Stimulated activated naive CD4-positive, alpha-beta T cell treated with Interleukin-2 at 50 U/mL for 16 hours (primary cell): Measurements from ENCODE around the gene ZG16.
"Not testable (repeated sequence)": the region's sequence is repeated elsewhere in the genome, so short reads cannot be mapped to it uniquely, and the experiment has no call there.

Source experiments
- DNase-seq: peaks from one replicate; lab custom pipeline; 2025; lab: John Stamatoyannopoulos, UW

ZG16 gene, protein sequence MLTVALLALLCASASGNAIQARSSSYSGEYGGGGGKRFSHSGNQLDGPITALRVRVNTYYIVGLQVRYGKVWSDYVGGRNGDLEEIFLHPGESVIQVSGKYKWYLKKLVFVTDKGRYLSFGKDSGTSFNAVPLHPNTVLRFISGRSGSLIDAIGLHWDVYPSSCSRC

GRCh38 chr16:29777576-29778350, at the start of gene ZG16:
TSS of gene ZG16 (plus strand) at chr16:29778256. CDS start at chr16:29779267, 1,011 bp downstream.
- no peak for DNase-seq

DNA sequence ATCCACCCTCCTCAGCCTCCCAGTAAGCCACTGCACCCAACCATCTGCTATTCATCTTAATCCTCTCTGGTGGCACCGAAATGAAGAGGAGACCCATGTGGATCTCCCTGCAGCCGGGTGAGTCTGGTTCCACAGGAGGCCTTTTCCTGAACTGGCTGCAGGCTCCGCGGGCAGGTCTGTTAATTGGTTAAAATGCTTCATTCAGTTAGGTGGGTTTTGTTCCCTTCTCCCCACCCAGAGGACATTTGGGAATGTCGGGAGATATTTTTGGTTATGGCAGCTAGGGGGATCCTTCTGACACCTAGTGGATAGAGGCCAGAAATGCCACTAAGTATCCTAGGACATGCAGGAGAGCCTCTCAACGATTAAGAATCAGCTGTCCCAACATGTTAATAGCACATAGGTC, 48.9 kb upstream of the ZG16 start:
- no peak for DNase-seq

GRCh38 chr16:29730649-29731048, 47.4 kb upstream of the ZG16 start:
- no peak for DNase-seq

DNA sequence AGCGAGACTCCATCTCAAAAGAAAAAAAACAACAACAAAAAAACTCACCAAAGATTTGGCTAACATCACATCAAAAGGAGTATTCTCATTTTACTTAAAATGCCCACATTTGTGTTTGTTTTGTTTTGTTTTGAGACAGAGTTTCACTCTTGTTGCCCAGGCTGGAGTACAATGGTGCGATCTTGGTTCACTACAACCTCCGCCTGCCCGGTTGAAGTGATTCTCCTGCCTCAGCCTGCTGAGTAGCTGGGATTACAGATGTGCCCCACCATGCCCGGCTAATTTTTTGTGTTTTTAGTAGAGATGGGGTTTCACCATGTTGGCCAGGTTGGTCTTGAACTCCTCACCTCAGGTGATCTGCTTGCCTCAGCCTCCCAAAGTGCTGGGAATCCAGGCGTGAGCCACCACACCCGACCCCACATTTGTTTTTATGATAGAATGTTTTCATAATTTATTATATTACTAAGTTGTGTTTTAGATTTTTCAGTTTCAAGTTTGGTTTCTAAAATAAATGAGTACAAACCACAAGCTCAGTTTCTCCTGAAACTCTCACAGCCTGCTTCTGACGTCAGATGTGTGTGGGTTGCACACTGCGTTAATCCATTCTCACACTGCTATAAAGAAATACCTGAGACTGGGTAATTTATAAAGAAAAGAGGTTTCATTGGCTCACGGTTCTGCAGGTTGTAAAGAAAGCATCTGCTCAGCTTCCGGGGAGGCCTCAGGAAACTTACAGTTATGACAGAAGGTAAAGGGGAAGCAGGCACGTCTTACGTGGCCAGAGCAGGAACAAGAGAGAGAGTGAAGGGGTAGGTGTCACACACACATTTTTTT, 46.1 kb upstream of the ZG16 start:
- DNase-seq = peak; percentile 80

DNA sequence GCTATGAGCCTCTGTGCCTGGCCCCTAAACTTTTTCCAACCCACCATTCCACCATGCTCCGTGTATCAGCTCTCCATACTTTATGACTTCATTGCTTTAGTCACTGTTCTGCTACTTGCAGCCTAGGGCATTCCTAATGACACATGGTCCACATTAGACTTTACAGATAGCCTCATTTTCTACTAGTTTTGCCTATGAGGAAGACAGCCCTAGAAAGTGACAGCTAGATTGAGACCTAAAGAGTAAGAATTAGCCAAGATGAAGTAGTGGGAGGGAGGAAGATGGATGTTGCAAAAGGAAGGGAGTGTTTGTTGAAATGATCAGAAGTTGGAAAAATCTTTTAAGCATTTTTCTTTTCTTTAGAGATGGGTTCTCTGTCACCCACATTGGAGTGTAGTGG, 43.3 kb upstream of the ZG16 start:
- DNase-seq = no peak

DNA sequence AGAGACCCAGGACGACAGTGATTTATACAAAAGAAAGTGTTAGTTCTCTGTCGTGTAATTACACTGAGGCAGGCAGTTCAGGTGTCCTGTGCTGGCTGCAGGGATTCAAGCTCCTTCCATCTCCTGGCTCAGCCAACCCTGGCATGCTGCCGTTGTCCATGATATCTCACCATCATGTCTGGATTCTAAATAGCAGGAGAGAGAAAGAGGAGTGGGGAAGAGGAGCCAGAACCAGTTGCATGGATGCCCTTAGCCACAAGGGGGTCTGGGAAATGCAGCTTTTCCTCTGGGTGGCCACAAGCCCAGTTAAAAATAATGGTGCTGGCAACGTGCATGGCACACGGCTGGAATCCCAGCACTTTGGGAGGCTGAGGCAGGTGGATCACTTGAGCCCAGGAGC, 41.9 kb upstream of the ZG16 start:
- DNase-seq = no peak

GRCh38 chr16:29736764-29737163, 41.3 kb upstream of the ZG16 start:
- no peak for DNase-seq

DNA sequence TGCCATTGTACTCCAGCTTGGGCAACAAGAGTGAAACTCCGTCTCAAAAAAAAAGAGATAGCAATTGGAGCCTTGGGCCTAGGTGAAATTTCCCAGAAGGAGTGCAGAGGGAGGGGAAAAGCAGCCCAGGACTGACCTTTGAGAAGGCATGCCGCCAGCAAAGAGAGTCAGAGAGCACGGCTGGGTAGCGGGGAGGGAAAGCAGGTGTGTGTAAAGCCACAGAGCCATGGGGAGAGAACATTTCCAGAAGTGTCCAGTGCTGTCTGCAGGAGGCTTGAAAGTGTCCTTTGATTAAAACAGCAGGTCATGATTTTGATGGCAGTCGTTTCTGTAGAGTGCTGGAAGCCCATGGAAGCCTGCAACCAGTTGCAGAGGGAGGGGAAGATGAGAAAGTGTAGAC, 40.3 kb upstream of the ZG16 start:
- DNase-seq = no peak

DNA sequence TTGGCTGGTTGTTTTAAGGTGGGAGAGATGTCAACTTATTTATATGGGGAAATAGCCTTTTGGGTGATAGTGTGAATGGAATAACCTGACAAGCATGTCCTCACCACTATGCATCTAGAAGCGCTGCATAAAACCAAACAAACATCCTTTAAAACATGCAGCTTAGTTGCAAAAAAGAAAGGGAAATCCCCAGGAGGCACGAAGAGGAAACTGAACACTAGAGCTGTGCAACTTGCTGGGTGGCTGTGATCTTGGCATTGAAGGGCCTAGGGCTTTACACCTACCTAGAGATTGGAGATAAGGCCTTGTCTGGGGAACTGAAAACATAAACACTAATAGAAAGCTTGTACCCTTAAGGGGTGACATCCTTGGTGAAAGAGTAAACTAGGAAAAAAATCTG, 39.5 kb upstream of the ZG16 start:
- peak; percentile 29 for DNase-seq

DNA sequence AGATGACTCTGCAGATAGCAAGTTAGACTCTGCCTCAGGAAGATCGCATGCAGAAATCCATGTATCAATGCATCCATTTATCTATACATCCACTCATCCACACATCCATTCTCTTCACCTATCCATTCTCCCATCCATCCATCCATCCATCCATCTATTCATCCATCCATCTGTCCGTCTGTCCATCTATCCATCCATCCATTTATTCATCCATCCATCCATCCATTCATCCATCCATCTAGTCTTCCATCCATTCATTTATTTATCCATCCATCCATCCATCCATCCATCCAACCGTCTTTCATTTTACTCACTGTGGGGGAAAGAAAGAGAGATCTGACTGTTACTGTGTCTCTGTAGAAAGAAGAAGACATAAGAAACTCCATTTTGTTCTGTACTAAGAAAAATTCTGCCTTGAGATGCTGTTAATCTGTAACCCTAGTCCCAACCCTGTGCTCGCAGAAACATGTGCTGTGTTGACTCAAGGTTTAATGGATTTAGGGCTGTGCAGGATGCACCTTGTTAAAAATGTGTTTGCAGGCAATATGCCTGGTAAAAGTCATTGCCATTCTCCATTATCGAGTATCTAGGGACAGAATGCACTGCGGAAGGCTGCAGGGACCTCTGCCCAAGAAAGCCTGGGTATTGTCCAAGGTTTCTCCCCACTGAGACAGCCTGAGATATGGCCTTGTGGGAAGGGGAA, 38.0 kb upstream of the ZG16 start:
- not testable (repeated sequence) for DNase-seq

DNA sequence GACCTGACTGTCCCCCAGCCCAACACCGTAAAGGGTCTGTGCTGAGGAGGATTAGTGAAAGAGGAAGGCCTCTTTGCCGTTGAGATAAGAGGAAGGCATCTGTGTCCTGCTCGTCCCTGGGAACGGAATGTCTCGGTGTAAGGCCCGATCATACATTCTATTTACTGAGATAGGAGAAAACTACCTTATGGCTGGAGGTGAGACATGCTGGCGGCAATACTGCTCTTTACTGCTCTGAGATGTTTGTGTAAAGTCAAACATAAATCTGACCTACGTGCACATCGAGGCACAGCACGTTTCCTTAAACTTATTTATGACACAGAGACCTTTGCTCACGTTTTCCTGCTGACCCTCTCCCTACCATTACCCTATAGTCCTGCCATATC, 37.4 kb upstream of the ZG16 start:
- DNase-seq = not testable (repeated sequence)

- no peak for DNase-seq
Measured at GRCh38 chr16:29742683-29743275, 35.3 kb upstream of the ZG16 start.

DNA sequence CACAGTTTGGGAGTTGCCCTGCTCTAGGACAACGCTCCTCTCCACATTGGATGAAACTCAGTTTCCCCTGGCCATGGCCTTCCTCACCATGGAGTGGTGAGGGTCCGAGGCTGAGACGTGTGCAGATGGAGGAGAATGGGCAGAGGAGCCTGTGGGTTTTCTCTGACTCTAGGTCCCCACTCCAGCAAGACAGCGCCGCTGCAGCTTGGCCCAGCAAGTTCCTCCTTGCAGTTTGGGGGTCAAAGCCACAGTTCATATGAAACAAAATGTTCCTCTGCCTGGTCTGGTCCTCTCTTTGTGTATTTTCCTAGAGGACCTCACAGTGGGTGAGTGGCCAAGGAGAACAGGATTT, 34.6 kb upstream of the ZG16 start:
- no peak for DNase-seq

GRCh38 chr16:29743827-29744531, 34.1 kb upstream of the ZG16 start:
- DNase-seq = peak; percentile 23

DNA sequence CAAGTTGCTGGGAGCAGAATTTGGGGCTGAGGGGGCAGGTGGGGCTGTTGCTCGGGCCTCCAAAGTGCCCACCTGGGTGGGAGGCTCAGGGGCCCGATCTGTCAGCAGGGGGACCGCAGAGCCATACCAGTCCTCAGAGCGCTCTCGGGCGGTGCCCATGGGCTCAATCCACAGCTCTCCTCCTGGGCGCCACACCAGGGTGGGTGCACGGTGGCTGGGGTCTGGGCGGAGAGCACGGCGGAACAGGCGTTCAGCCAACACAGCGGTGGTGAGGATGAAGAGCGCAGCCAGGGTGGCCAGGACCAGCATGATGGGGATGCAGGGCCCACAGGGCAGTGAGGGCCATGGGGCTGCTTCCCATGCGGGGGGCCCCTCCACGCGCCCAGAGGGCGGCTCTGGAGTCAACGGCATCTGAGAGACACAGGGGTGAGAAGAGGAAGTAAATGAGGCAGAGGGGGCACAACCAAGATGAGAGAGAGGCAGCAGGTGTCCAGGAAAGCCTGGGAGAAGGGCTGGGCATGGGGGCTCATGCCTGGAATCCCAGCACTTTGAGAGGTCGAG, 33.4 kb upstream of the ZG16 start:
- DNase-seq = no peak

GRCh38 chr16:29745121-29745852, 32.8 kb upstream of the ZG16 start:
- peak; percentile 66 for DNase-seq

- DNase-seq = peak; percentile 86
Measured at GRCh38 chr16:29745853-29746345, 32.2 kb upstream of the ZG16 start, which contains the start of gene C16orf54. TSS of gene C16orf54 (minus strand) at chr16:29745990. CDS start at chr16:29744951, 1,039 bp downstream.

DNA sequence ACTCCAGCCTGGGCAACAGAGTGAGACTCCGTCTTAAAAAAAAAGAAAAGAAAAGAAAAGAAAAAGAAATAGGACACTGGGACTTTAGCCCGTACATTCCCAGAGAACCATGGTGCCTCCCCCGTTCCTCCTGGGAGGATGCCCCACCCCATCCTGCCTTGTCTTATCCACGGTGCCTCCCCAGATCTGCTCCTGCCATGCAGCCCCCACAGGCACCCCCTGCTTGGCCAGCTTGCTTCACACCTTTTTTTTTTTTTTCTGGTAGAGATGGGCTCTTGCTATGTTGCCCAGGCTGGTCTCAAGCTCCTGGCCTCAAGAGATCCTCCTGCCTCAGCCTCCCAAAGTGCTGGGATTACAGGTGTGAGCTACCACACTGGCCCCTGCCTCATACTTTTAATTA, 31.5 kb upstream of the ZG16 start:
- DNase-seq = not testable (repeated sequence)

GRCh38 chr16:29747947-29748759, 29.9 kb upstream of the ZG16 start:
- no peak for DNase-seq
